Ishikawa (cell line): ENCODE measurements around the gene PRDM16.

Experiments used
- CEBPB ChIP-seq: IDR thresholded peaks from 2 replicates; pipeline ENCODE4 v1.6.1; 2012
- CREB1 ChIP-seq: IDR thresholded peaks from 2 replicates; pipeline ENCODE4 v1.6.1; 2012; ENCODE audit warnings: low read depth
- EGR1 ChIP-seq: IDR thresholded peaks from 2 replicates; pipeline ENCODE4 v1.6.1; 2012
- EP300 ChIP-seq: IDR thresholded peaks from 2 replicates; pipeline ENCODE4 v1.6.1; 2012; ENCODE audit warnings: borderline replicate concordance
- FOXM1 ChIP-seq: IDR thresholded peaks from 2 replicates; pipeline ENCODE4 v1.6.1; 2012; ENCODE audit warnings: low read depth, borderline replicate concordance
- NFIC ChIP-seq: IDR thresholded peaks from 2 replicates; pipeline ENCODE4 v1.6.1; 2012
- TCF12 ChIP-seq: IDR thresholded peaks from 2 replicates; pipeline ENCODE4 v1.6.1; 2012; ENCODE audit warnings: low read depth
- TEAD4 ChIP-seq: IDR thresholded peaks from 2 replicates; pipeline ENCODE4 v1.6.1; 2012
- TF ChIP-seq, protein P1 (sequence below): IDR thresholded peaks from 2 replicates; pipeline ENCODE4 v1.6.1; 2012; ENCODE audit warnings: low read depth, mild to moderate bottlenecking
- TF ChIP-seq, protein P2 (sequence below): IDR thresholded peaks from 2 replicates; pipeline ENCODE4 v1.6.1; 2012
- TF ChIP-seq, protein P3 (sequence below): IDR thresholded peaks from 2 replicates; pipeline ENCODE4 v1.6.1; 2012

DNA sequence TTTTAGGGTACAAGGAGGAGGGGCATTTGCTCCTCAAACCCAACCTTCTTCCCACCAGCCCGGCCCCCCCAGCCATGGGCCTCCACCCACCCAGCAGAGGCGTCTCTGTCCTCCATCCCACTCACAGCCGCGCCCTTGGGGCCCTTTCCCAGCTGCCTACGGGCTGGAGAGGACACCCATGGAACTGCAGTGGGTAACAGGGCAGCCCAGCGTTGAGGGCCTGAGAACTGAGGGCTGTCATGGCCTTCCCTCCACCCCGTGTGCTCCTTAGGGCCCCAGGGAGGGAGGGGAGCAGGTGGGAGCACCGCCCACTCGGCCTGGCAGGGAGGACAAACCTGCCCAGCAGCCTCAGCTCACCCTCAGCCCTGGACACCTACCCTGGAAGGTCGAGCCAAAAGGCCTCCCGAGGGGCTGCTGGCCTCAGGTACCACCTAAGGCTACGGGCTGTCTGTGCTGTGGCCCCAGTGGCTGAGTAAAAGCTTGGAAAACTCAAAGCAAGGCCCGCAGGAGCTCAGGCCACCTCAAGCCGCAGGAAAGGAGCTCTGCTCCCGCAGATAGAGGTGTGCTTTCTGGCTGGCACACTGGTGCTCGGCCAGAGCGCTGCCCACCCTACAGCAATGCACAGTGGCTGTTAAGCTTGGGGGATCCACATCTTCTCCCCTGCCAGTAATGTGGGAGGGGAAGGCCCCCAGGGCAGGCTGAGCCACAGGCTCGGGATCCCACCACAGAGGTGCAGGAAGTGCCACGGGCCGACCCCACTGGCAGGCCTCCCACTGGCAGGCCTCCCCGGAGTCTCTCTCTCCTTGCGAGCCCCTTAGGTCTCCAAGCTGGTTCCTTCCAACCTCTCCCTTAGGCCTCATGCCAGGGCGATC, 383.2 kb downstream of the PRDM16 start:
- TF ChIP-seq TCF12, result no peak
- TF ChIP-seq, protein P1, sequence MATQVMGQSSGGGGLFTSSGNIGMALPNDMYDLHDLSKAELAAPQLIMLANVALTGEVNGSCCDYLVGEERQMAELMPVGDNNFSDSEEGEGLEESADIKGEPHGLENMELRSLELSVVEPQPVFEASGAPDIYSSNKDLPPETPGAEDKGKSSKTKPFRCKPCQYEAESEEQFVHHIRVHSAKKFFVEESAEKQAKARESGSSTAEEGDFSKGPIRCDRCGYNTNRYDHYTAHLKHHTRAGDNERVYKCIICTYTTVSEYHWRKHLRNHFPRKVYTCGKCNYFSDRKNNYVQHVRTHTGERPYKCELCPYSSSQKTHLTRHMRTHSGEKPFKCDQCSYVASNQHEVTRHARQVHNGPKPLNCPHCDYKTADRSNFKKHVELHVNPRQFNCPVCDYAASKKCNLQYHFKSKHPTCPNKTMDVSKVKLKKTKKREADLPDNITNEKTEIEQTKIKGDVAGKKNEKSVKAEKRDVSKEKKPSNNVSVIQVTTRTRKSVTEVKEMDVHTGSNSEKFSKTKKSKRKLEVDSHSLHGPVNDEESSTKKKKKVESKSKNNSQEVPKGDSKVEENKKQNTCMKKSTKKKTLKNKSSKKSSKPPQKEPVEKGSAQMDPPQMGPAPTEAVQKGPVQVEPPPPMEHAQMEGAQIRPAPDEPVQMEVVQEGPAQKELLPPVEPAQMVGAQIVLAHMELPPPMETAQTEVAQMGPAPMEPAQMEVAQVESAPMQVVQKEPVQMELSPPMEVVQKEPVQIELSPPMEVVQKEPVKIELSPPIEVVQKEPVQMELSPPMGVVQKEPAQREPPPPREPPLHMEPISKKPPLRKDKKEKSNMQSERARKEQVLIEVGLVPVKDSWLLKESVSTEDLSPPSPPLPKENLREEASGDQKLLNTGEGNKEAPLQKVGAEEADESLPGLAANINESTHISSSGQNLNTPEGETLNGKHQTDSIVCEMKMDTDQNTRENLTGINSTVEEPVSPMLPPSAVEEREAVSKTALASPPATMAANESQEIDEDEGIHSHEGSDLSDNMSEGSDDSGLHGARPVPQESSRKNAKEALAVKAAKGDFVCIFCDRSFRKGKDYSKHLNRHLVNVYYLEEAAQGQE, result no peak
- no peak for TF ChIP-seq FOXM1
- TF ChIP-seq CREB1, result no peak
- TF ChIP-seq CEBPB, result no peak
- no peak for TF ChIP-seq TEAD4
- TF ChIP-seq EP300, result no peak
- no peak for TF ChIP-seq NFIC
- no peak for TF ChIP-seq EGR1
- TF ChIP-seq, protein P2, sequence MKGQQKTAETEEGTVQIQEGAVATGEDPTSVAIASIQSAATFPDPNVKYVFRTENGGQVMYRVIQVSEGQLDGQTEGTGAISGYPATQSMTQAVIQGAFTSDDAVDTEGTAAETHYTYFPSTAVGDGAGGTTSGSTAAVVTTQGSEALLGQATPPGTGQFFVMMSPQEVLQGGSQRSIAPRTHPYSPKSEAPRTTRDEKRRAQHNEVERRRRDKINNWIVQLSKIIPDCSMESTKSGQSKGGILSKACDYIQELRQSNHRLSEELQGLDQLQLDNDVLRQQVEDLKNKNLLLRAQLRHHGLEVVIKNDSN, result no peak
- TF ChIP-seq, protein P3, sequence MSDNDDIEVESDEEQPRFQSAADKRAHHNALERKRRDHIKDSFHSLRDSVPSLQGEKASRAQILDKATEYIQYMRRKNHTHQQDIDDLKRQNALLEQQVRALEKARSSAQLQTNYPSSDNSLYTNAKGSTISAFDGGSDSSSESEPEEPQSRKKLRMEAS, result no peak
